Measurements from ENCODE around the gene TSSK6.
"Not testable (repeated sequence)": the region's sequence is repeated elsewhere in the genome, so short reads cannot be mapped to it uniquely, and the experiment has no call there.

The TSSK6 gene

DNA sequence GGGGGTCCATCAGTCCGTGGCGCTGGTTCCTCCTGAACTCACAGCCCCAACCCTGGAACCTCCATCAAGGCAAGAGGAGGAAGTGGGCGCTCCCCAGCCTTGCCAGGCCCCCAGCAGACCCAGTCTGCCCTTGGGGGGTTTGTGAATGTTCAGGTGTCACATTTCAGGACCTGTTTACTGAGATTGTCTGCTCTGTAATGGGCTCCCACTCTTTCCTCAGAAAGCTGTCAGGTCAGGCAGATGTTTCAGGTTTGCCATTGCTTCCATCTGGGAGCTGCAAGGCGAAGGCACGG, 29.4 kb downstream of the TSSK6 start:
- no peak for DNase-seq

DNA sequence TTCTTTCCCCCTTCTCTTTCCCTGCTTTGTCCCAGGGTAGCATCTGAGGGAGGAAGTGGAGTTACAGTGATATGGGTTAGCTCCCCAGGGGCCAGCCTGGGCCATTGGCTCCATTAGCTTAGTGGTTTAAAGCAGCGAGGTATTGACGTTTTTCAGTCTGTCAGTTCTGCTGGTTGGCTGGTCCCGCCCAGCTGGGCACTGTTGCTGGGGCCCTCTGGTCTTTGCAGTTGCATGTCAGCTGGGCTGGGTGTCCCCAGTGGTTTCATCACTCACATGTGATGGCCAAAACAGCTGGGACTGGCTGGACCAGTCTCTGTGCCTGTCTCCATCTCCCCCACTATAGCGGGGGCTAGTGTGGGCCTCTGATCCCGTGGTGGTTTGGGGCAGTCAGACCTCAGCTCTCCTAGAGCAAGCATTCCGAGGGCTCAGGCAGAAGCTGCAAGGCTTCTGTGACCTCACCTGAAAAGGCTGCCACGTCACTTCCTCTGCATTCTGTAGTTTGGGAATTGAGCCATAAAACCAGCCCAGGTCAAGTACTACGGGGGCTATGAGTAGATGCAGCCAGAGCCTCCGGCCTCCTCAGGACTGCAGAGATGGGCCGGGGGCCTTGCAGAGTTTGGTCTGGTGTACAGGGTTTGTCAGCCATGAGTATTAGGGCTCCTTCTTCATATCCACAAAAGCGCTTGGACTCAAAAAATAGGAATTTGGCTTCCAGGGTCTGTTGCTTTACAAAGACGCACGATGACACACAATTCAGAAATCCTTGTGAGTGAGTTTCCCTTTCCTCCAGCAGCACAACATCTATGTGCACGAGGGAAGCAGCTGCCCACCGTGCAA, 30.0 kb downstream of the TSSK6 start:
- DNase-seq, result no peak

DNA sequence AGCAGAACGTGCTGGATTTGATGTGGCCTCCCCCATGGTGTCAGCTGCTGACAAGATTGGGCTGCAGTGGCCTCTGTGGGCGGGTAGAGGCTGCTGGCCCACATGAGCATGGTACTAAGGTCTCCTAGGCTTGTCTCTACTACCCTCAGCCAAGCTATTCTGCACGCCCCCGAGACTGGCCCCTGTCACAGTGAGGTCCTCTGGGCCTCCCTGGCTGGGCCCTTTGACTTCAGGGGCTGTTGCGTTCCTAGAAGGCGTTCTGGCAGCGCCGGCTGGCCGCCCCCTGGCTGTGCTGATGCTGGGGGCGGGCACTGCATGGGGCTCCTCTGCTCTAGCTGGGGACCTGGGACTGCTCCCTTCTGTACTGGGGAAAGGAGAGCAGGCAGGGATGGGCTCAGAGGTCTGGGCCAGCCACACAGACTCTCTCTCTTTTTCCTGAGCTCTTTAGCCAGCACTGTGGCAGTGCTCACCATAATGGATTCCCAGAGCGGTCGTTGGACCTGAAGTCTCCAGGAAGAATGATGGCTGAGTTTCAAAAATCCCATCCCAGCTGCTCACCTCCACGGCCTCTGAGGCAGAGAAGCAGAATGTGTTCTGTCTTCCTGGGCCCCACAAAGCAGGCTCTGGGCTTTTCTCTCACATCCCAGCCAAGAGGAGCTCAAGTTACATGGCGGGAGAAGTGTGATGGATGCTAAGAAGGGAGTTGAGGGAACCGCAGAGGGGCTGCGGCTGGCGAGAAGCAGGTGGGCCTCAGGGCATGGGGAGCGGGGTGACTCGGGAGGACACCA, 32.3 kb downstream of the TSSK6 start:
- DNase-seq, result no peak

DNA sequence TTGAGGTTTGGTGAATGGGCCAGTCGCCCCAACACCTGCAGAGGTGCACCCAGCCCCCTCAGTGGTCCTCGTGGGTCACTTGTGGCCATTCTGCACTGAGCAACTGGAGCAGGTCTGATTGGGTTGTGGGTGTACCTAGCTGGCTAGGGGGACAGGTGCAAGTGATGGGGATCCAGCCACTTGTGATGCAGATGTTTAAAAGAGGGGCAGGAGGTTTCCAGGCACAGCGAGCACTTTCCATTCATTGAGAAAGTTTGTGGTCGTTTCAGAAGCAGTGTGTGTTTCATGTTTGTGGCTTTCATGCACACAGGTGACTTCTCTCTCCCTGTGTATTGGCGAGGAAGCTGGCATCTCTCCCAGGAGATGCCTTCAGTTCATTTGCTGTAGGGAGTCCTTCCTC, 34.7 kb downstream of the TSSK6 start:
- no peak for DNase-seq

DNA sequence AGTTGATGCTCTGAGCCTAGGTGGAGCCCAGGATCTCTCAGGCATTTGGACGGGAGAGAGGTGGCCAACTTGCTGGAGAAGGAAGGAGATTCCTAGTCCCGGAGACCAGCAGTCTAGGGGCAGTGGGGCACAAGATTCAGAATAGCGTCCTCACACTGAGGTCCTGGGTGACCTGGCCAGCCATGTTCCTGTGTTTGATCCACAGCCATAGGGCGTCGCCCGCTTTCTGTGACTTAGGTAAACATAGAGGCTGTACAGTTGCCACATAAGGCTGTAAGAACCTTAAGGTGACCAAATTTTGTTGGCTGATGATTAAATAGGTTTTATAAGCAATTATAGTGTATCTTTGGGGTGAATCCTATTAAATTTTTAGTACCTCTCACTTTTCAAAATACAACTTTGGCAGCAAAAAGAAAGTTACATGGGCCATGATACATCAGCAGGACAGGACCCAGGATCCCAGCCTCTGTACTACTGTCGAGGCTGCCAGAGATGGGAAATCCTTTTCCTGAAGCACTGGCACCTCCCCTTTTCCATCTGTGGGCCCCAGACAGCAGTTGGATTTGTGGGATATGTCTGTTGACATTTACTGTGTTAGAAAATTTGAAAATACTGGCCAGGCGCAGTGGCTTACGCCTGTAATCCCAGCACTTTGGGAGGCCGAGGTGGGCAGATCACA, 37.5 kb downstream of the TSSK6 start:
- DNase-seq, result no peak

DNA sequence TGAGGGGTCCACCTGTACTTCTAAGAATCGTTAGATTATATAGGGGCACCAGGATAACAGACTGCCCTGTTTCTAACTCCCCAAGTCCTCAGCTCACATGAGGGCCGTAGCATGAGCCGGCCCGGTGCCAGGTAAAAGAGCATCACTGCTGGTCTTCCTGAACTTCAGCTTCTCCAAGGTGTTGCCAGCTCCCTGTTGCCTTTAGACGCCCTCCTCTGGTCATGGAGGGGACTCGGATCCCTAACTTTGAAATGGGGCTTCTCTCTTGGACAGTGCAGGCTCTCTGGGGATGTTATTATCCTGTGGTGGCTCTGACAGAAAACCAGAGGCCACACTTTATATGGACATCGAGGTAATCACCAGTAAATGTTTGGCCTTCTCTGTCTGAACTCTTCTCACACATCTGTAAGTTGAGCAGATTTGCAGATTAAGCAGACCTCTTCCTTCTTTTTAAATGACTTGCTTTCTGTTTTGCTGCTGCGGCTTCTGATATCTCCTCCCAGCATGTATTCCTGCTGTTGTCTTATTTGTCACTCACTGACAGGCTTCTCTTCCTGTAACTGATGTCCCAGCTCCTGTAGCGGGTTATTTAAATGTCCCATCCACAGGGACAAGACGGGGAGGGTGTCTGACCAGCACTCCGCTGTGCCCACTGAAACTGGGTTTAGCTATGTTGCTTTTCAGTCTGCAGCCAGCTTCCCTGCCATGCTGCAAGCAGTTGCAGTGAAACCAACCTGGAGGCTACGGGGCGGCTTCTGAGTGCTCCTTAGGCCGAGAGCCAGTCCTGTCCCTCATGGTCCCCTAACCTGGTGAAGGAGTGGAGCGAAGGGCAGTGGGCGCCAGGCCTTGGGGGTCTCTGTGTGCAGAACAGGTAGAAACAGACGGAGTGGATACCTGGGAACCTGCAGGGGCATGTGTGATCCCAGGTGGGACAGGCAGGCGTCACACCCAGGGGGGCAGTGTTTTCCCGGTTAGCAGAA, 39.2 kb downstream of the TSSK6 start:
- no peak for DNase-seq

DNA sequence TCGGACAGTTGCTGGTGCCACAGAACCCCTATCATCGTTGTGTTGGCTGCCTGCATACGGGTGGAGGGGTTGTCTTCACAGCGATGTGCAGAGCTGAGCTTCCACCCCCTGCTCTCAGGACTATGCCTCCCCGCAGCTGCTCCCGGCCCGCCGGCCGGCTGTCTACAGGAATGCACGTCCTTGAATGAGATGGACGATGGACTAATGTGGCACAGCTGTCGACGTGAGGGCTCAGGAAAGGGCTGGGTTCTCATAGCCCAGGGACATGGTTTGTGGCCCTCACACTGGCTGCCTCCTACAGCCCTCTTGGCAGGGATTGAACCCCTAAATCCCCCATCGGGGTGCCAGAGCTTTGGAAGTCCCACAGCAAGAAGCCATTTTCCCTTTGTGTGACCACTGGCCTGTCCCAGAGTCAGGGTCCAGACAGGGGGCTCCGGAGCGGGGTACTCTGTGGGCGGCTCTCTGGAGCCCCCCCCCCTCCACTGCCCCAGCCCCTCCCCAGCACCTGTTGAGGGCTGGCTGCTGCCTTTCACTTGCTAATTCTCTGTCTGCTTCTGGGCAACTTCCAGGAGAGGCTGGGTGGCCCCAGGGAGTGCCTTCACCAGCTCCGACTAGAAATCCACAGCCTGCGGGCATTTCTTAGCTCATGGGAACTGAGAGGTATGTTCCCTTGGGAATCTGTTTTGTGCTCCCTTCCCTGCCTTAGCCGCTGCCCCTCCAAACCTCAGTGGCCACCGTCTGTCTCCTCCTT, 40.2 kb downstream of the TSSK6 start:
- no peak for DNase-seq

DNA sequence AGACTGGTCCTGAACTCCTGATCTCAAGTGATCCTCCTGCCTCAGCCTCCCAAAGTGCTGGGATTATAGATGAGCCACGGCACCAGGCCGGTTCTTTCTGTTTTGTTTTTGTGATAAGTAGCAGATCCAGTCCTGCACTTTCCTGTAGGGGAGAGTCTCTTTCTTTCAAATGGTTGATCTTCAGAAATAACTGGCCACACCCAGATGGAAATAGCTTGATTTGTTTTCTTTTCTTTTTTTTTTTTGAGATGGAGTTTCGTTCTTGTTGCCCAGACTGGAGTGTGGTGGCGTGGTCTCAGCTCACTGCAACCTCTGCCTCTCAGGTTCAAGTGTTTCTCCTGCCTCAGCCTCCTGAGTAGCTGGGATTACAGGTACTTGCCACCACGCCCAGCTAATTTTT, 43.2 kb downstream of the TSSK6 start:
- DNase-seq, result not testable (repeated sequence)

DNA sequence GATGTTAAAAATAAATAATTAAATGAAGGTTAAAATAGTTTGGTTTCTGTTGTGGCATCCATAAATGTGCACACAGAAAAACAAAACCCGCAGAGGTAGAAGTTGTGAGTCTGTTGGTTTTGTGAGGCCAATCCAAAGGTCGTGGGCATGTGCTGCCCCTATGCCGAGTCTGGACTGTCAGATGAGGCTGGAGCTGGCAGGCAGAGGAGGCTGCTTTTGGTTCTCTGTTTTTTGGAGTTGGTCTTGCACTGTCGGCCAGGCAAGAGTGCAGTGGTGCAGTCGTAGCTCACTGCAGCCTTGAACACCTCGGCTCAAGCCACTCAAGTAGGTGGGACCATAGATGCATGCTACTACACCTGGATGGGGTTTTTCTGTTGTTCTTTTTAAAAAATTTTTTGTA, 43.7 kb downstream of the TSSK6 start:
- DNase-seq, result no peak

DNA sequence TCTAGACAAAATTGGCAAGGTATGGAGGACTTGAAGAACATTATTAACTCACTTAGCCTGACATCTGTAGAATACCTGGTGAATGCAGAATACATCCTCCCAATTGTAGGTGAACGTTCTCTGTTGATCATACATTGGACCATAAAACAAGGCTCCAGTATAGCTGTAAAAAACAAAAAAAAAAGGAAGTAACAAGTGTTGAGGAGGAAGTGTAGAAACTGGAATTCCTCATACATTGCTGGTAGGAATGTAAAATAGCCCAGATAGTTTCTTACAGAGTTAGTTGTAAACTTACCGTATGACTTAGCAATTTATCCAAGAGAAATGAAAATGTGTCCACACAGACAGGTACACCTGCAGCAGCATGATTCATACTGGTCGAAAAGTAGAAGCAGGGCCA, 44.8 kb downstream of the TSSK6 start:
- DNase-seq, result no peak

DNA sequence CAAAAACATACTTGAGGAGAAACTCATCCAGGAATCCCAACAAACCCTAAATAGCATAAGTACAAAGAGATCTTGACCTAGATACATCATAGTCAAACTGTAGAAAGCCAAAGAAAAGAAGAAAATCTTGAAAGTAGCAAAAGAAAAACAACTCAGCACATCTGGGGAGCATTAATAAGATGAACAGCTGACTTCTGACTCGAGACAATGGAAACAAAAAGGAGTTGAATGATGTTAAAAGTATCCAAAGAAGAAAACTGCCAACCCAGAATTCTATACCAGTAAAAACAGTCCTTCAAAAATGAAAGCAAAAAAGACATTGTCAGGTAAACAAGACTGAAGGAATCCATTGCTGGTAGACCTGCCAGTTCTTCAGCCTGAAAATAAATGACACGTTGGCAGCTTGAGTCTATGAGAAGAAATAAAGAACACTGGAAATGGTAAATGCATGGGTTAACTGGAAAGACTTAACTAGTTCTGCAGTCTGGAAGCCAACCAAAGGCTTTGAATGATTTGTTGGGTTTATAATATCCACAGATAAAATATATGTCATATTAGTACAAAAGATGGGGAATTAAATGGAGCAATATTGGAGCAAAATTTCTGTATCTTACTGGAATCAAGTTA, 46.8 kb downstream of the TSSK6 start:
- no peak for DNase-seq

DNA sequence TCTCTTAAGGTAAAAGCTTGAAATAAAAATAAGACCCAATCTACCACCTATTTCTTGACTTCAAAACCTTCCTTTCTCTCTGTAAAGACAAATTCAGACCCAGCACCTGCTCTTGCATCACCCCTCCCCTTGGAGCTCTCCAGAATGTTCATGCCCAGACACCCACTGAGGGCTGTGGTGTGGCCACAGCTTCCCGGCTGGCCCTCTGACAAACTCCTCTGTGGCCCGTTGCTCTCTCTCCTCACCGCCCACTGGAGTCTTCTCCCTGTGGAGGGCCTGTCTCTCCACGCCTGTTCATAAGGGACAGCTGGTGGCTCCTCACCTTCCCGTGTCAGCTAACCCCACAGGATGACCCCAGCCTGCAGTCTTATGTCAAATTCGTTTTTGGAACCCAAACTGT, 49.1 kb downstream of the TSSK6 start:
- no peak for DNase-seq

DNA sequence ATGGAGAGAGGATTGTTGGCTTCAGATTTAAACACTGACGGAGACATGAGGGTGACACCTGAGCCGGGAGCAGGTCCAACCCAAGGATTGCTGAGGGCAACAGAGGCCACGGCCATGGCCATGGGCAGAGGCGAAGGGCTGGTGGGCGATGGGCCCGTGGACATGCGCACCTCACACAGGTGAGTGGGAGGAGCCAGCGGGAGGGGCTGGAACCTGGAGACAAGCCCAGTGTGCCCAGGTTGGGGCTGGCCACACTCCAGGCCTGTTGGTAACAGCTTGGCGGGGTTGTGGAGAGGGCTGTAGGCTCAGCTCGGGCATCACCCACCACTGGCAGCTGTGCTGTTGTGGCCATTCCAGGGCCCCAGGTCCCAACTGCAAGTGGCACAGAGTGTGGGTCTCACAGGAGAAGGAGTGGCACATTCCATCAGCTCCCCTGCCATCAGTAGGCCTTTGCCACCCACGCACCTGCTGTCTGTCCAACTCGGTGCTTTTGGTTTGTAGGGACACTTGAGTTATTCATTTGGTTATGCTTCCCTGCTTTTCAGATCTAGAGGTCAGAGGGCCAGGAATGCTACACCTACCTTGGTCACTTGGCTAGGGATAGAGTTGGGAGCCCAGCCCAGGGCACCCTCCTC, 49.8 kb downstream of the TSSK6 start:
- DNase-seq, result no peak

DNA sequence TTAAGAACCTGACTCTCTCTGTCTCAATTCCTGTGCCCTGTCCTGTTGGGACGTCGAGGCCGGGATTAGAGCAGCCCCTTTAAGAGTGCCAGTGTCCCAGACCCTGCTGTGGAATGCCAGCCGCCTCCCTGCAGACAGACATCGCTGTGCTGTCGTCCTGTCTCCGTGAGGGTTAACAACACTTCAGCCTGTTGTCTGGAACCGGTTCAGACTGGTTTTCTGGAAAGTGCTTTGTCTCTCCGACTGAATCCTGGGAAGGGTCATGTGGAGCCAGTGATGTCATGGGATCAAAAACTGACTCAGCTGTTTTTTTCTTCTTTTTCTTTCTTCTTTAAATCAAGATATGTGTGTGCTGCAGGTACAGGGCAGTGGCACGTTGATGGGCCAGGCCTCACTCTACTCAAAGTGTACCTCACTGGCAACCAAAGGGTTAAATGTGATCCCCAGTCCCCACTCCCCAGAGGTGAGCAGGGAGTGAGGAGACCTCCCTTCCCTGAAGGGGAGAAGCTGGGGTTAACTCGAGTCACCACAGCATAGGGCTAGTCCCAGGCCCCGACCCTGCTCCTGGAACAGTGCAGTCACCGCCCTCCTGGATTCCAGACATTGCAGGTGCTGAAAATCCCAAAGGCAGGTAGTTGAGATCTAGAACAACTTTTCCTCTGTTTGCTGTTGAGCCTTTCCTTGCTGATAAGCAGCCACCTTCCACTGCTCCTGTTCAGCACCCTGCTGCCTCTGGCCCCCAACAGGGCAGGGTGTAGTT, 50.8 kb downstream of the TSSK6 start:
- DNase-seq, result no peak

All from 8988T (cell line).